H7 (cell line): ENCODE results near the gene CHSY1. TPM values are rescaled to one million over a fixed set of nuclear protein-coding genes. Genes with fewer than 3 reads are reported as not detected.
A peak's percentile ranks its signal among the peaks of the same experiment; 100 is the strongest.

Experiments
- DNase-seq: peaks from one replicate; pipeline ENCODE4 v3.0.0; 2012
- H3K27me3 ChIP-seq: 2 replicates; pipeline ENCODE4 v1.6.0; 2011; ENCODE audit warnings: mild to moderate bottlenecking, low read length; ENCODE audit not compliant: control insufficient read depth, insufficient read depth
- H3K36me3 ChIP-seq: replicated peaks from 2 replicates; pipeline ENCODE4 v1.5.1; 2011; ENCODE audit warnings: low read length; ENCODE audit not compliant: control insufficient read depth, insufficient read depth
- H3K4me3 ChIP-seq: 2 replicates; pipeline ENCODE4 v1.5.1; 2011; ENCODE audit warnings: low read depth, mild to moderate bottlenecking, control low read depth, low read length, moderate library complexity; ENCODE audit not compliant: insufficient read depth
- total RNA-seq: library from RNA; depleted of rRNA; stranded (reverse); fragments of >200 nt; shearing (Covaris generic); gene quantifications from 2 replicates; pipeline ENCODE4 v1.2.3, GENCODE V29; 2014

Gene CHSY1
- total RNA-seq, 1 experiment from 2014 or later = 45.8 TPM

DNA sequence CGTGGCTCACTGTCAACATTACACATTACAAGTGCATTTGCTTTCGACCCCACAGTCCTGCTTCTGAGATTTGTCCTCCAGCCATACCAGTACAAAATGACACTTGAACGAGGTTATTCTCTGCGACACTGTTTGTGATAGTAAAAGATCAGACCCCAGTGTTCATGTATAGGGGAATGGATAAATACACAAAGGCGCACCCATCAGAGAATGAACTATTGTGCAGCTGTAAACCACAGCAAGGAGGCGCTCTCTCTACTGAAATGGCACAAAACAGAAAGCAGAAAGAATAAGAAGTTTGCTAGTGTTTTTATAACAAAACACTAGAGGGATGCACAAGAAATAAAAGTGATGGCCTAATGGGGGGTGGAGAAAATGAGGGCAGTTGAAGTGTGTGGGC, 4.9 kb upstream of the CHSY1 start:
- Histone ChIP-seq H3K4me3 (no peak overlapping the region), H3K27me3 (no peaks in the 10 kb centered on the region), H3K36me3 (no peaks in the 10 kb centered on the region)
- no peak for DNase-seq

DNA sequence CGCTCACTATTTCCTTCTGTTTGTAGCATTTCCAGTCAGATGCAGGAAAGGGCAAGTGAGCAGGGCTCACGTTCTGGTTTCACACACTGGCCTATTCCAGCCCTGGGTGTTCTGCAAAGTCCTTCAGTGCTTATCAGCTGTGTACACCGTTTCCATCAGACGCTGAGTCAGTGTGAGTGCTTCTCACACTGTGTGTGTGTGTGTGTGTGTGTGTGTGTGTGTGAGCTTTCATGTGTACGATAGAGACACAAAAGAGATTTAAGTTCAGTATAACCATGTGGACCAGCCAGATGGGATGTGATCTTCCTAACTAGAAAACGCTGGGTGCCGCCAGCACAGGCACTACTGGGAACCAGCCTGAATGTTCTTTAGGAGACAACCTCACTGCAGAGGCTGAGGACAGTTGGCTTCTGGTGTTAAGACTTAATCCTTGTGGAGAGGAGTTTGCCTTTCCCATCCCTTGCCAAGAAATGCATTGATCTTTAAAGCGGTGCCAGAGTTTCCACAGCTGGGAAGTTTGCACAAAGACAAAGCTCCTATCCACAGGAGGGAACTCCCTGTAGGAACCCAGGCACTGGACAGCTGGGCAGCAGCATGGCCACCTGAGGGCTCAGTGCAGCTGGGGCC, 3.9 kb upstream of the CHSY1 start:
- no peaks in the 10 kb centered on the region for H3K36me3 ChIP-seq
- no peak overlapping the region for H3K4me3 ChIP-seq
- DNase-seq = no peak
- H3K27me3 ChIP-seq = no peaks in the 10 kb centered on the region

DNA sequence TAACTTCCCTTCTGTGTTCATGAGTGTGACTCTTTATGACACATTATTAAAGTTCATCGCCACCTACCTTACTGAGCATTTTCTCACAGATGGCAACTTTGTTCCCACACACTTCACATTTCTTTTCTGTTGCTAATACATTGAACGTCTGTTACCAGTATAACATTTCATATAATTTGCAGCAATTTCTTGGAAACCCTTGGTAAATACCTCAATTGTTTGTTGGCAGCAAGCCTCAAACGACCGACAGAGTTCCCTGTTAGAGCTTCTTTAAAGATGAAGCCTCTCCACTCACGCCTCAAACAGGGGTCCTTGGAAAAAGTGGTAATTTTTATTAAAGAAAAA, 3.2 kb upstream of the CHSY1 start:
- no peak for DNase-seq
- H3K4me3 ChIP-seq = no peak overlapping the region
- H3K36me3 ChIP-seq = no peaks in the 10 kb centered on the region
- H3K27me3 ChIP-seq = no peaks in the 10 kb centered on the region

DNA sequence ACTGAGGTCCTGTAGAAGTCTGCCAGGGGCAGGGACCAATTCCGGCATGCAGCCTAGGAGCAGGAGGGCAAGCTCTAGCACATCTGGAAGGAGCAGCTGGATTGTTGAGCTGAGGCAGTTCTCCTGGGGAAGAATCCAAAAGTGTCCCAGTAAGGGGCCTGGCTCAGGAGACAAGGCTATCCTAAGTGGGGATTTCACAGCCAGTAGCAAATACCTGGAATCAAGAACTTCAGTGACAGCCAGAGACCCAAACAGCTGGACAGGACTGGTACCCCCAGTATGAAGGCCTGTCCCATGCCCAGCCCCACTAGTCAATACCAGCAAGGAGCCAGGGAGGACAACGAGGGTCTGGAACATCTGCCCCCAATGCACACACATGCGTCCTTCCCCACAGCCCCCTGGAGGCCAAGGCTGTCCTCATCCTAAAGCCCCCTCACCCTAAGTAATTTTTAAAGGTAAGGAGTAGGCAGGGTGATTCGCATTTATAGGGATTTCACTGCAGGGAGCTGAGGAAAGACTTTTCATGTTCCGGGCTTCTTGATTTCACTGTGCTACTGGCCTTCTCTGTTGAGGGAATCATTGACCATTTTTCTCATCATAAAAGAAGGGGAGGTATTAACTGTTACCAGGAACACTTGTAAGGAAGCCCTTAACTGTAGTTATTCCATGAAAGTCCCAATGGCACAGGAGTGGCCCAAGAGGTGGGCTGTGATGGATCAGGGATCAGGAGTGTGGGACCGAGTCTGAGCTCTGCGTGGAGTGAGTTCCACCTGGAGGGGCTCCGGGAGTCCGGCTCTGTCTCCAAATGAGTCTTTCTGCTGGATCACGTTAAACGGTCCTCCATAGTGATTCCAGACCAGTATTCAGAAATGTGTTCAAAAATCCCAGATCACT, 2.6 kb upstream of the CHSY1 start:
- Histone ChIP-seq H3K4me3 (no peak overlapping the region), H3K27me3 (no peaks in the 10 kb centered on the region), H3K36me3 (no peaks in the 10 kb centered on the region)
- DNase-seq = no peak

DNA sequence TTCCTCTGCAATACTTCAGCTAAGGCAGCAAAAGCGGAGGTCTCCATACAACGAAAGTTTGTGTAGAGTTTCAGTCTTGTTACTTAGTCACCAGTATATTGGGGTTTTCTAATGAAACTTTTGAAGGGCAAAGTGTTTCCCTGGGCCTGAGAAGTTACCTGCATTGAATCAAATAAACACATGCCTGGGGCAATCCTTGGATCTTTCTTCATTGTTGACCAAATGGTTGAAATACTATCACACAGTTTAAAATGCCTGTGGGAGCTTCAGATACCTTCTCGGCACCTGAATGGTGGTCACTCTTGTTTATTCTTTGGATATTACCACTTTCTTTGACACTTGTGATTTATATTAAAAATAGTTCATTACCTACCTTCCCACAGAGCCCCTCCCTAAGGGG, 988 bp upstream of the CHSY1 start:
- DNase-seq = no peak
- Histone ChIP-seq H3K4me3 (peak overlapping the region; percentile 82), H3K27me3 (no peaks in the 10 kb centered on the region), H3K36me3 (no peaks in the 10 kb centered on the region)

DNA sequence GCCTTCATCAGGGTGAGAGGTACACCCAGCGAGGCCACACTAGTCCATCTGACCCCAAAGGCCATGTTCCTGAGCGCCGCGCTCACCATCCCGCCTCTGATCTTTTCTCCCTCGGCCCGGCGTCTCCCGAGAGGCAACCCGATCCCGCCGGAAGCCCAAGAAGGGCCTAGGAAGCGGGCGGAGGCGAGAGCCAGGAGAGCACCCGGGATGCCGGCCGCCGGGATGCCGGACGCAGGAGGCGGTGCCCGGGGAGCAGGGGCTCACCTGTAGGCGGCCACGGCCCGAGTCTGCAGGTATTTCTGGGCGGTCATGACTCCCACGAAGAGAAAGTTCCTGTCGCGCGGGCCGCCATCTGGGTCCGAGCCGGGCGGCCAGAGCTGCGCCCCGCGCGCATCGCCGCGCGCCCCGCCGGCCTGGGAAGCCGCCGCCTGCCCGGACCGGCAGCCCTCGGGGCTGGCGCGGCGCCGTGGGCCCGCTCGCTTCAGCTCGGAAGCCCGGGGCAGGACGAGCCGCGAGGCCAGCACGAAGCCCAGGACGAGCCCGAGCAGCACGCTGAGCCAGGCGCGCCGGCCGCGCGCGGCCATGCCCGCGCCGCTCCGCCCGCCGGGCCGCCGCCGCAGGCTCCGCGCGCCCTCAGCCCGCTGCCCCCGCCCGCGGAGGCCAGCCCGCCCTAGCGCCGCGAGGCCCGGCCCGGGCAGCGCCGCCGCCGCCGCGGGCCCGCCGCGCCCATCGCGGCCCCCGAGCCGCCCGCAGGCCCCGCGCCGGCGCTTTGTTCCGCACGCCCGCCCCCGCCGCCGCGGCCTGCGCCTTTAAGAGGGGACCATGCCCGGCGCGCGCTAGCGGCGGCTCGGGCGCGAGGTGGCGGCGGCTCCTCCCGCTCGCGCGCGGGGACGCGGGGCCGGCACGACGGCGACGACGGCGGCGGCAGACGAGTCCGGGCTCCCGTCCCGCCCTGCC, 697 bp downstream of the CHSY1 start:
- peak; percentile 87 for DNase-seq
- H3K36me3 ChIP-seq = peaks cover 3% of the 10 kb centered on the region
- no peaks in the 10 kb centered on the region for H3K27me3 ChIP-seq
- peak overlapping the region; percentile 82 for H3K4me3 ChIP-seq

DNA sequence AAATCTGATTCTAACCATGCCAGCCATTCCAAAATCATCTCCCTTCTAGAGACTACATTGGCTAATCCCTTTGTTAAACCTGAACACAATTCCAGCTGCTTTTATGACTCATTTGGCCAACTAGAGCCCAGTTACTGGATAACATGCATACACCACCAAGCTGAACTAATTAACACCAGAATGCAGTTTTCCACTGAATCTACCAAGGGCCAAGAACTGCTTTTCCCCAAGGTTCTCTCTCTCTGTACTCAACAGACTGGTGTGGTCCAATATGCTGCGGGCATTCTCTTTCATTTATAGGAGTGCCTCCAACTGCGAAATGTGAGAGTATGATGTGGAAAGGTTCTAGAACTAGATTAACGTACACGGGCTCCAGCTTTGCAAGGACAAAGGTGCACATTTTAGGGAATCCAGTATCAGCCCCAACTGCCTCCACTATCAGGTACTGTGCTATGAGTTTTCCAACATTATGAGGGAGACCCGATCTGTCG, 1.5 kb downstream of the CHSY1 start:
- DNase-seq = no peak
- Histone ChIP-seq H3K27me3 (no peaks in the 10 kb centered on the region), H3K4me3 (peak overlapping the region; percentile 82), H3K36me3 (peaks cover 3% of the 10 kb centered on the region)

DNA sequence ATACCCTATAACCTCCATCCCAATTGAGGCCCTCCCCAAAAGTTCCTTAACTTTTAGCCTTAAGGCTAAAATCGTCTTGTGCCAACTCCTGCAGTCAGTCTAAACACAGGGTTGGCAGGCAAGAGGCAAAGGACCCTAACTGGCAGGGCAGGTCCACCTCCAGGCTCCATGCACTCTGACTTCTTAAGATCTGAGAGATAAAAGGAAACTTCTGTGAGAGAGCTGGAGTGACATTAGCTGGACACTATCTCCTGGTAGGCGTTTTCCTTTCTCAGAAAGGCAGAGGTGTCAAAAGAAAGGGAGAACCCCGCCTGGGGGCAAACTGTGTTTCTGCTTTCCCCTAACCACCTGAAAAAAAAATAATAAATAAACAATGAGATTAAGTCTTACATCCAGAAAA, 3.6 kb downstream of the CHSY1 start:
- H3K4me3 ChIP-seq = no peak overlapping the region
- no peaks in the 10 kb centered on the region for H3K27me3 ChIP-seq
- H3K36me3 ChIP-seq = peaks cover 3% of the 10 kb centered on the region
- DNase-seq = no peak

DNA sequence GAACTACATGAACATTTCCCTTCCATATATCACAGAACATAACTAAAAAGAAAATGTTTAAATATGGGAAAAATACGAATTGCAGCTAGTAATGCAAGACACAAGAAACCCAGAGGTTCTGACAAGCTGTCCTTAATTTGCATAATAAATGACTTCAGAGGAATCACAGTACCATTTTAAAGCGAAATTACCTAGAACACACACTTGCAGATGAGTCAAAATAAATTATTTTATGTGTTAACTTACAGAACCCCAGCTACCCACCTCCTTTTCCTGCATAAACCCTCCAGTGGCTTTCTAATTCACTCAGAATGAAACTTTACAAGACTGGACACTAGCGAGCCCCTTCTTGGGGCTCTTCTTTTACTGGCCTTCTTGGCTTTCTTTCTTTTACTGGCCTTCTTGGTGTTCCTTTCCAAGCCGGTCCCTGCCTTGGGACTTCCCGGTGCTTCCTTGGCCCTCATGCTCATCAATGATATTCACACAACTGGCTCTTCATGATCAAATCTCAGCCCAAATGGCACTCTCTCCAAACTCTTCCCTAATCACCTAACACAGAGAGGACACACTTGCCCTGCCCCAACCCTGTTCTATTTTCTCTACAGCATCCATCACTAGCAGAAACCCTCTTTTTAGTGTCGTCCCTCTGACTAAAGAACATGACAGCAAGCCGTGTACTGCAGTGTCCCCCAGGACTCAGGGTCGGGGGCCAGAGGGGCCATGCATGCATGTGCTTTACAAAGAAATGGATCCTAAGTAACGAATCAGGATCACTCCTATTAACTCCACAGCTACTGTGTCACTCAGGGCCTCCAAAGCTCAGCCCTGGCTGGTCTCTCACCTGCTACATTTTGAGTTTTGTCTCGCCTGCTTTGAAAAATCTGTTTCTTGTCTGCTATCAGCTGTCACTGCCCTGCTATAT, 4.8 kb downstream of the CHSY1 start:
- H3K36me3 ChIP-seq = peaks cover 7% of the 10 kb centered on the region
- H3K4me3 ChIP-seq = no peak overlapping the region
- DNase-seq = no peak
- no peaks in the 10 kb centered on the region for H3K27me3 ChIP-seq

DNA sequence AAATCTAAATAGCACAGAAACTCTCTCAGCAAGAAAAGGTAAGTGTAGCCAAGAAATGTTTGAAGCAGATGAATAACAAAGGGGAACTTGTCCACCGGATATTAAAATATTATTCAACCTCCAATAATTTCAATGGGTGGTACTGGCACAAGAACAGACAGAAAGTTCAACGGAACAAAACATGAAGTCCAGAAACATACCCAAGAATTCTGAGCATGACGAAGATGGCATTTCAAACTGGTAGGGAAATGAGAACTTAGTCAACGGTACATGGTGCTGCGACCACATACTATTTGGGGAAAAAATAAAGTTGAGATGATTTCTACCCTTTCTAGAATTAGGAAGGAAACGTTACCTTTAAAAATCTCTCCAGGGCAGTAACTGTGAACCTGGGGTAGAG, 5.5 kb downstream of the CHSY1 start:
- peaks cover 7% of the 10 kb centered on the region for H3K36me3 ChIP-seq
- no peak overlapping the region for H3K4me3 ChIP-seq
- DNase-seq = no peak
- no peaks in the 10 kb centered on the region for H3K27me3 ChIP-seq

DNA sequence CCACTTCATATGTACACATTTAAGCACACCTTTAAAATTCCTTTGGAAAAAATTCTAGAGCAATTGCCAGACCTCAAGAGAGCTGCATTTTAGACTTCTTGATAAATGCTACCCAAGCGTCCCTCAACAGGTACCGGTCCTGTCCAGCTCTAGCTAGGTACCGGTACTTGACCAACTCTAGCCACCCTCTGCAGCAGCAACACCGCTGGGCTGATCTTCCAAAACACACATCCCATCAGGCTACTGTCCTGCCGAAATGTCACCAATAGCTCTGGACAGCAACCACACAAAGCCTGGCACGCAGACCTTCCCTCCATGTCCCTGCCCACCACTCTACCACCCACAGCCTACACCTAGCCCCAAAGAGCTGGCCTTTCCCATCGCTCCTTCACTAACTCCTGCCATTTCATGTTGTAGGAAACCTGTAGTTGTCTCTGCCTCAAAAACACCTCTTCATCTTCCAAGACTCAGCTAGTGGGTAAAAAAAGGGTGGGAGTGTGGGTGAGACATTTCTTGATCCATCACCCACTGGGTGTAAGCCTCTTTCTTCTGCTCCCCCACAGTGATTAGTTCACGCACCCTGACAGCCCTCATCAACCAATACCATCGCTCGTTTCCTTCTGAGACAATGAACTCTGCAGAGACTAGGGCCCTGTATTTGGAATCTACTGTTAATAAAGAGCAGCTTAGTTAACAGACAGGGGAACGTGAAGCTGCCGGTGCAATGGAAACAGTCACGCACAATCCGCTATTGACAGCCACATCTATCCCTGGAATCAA, 6.8 kb downstream of the CHSY1 start:
- DNase-seq = no peak
- Histone ChIP-seq H3K36me3 (peaks cover 7% of the 10 kb centered on the region), H3K27me3 (no peaks in the 10 kb centered on the region), H3K4me3 (no peak overlapping the region)

DNA sequence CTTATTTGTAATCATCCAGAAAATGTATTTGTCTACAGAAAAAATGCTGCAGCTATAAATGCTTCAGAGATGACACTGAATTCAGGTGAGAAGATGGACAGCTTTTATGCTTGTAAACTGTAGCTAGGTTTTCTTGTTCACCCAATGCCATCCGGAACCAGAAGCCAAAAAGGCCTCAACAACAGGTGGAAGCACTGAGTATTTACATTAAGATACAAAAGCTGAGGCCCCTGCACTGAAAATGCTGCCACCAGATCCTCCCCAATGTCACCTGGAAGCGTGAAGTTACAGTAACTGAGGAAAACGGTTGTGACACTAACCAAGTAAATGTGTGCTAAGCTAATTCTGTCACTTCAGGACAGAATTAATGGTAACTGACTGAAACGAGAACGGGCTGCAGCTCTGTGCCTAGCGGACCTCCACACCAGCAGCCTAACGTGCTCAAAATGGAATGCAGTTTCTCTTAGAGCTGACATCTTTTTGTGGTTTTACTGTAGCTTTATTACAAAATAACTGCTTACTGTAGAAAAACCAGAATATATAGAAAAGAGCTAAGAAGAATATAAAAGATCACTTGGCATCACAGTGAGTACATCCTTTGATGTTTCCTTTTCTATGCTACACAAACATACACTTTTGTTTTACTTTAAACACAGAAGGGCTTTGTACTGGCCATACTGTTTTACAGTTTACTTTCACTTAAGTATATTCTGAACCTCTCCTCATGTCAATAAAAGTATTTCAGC, 7.6 kb downstream of the CHSY1 start:
- H3K36me3 ChIP-seq = peaks cover 7% of the 10 kb centered on the region
- H3K27me3 ChIP-seq = no peaks in the 10 kb centered on the region
- no peak overlapping the region for H3K4me3 ChIP-seq
- no peak for DNase-seq

DNA sequence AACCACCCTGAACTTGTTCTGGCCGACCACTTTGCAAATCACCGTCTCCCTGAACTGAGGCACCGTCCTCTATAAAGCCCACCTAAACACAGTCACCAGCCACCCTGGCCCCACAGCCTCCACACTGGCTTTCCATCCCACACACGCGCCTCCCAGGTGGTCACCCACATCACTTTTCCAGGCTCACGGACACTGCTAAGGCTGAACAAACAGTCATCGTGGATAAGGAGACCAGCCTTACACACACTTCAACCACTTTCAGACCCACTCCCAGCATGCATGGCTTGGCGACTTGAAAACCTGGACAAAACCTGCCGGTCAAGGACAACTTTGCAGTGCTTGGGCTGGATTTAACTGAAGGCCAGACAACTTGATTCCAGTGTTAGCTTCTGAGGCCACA, 8.4 kb downstream of the CHSY1 start:
- no peak for DNase-seq
- H3K36me3 ChIP-seq = peaks cover 7% of the 10 kb centered on the region
- H3K4me3 ChIP-seq = no peak overlapping the region
- no peaks in the 10 kb centered on the region for H3K27me3 ChIP-seq
